ENCODE data around the gene FNDC11.

FNDC11 gene

GRCh38 chr20:63579017-63579694, 25.2 kb downstream of the FNDC11 start:
- H3K4me3 ChIP-seq (ENCODE audit: low read depth, low read length) = no peak overlapping the region
- TF ChIP-seq, protein P1, sequence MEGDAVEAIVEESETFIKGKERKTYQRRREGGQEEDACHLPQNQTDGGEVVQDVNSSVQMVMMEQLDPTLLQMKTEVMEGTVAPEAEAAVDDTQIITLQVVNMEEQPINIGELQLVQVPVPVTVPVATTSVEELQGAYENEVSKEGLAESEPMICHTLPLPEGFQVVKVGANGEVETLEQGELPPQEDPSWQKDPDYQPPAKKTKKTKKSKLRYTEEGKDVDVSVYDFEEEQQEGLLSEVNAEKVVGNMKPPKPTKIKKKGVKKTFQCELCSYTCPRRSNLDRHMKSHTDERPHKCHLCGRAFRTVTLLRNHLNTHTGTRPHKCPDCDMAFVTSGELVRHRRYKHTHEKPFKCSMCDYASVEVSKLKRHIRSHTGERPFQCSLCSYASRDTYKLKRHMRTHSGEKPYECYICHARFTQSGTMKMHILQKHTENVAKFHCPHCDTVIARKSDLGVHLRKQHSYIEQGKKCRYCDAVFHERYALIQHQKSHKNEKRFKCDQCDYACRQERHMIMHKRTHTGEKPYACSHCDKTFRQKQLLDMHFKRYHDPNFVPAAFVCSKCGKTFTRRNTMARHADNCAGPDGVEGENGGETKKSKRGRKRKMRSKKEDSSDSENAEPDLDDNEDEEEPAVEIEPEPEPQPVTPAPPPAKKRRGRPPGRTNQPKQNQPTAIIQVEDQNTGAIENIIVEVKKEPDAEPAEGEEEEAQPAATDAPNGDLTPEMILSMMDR (IDR thresholded peaks at IDR 0.05; ENCODE audit: control insufficient read depth, extremely low read depth, insufficient read depth) = no peak
- DNase-seq (ENCODE audit: low read depth) = no peak

GRCh38 chr20:63580796-63581461, 27.0 kb downstream of the FNDC11 start:
- TF ChIP-seq, protein P1 (IDR thresholded peaks at IDR 0.05; ENCODE audit: control insufficient read depth, extremely low read depth, insufficient read depth) = peak; percentile 53
- DNase-seq (ENCODE audit: low read depth) = peak; percentile 14
- H3K4me3 ChIP-seq (ENCODE audit: low read depth, low read length) = no peak overlapping the region

GRCh38 chr20:63582382-63583063, 28.6 kb downstream of the FNDC11 start:
- H3K4me3 ChIP-seq (ENCODE audit: low read depth, low read length) = no peak overlapping the region
- TF ChIP-seq, protein P1 (IDR thresholded peaks at IDR 0.05; ENCODE audit: control insufficient read depth, extremely low read depth, insufficient read depth) = no peak

DNA sequence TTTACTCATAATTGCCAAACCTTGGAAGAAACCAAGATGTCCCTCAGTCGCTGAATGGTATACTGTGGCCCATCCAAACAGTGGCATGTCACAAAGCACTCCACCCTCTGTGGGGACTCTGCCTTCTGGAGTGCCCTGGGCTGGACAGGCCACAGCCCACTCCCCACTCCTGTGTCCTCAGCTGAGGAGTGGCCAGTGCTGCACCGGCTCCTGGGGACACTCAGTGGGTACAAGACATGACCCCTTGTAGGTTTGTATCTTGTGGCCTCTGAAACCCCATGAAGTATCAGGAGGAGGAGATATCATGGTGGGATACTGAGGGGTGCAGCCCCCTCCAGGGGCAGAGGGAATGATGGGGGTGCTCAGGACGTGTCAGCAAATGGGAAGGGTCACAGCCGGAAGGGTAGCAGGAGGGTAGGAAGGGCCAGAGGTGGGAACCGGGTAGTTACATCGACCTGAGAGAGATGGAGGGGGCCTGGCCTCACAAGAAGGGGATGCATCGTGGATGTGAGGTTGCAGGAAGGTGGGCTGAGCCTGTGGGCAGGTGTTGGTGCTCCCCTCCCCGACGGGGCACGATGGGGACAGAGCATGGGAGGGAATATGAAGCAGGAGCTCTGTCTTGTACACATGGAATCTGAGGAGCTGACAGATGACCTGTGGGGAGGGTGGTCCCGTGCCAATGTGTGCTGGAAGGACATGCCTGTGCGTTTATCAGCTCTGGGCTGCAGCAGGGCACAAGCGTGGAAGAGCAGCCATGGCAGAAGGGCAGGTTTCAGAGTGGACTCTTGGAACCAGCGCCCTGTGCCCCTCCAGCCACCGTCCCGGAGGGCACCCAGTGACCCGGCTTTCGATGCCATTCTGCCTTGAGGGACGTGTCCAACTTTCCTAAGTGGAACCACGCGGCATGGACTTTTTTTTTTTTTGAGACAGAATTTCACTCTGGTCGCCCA, 31.9 kb downstream of the FNDC11 start:
- TF ChIP-seq, protein P1 (IDR thresholded peaks at IDR 0.05; ENCODE audit: control insufficient read depth, extremely low read depth, insufficient read depth) = no peak
- H3K4me3 ChIP-seq (ENCODE audit: low read depth, low read length) = no peak overlapping the region
- no peak for DNase-seq (ENCODE audit: low read depth)

More at GRCh38 chr20:63582382-63583063, 28.6 kb downstream of the FNDC11 start:
- DNase-seq (ENCODE audit: low read depth) = no peak

GRCh38 chr20:63586797-63587196, 32.8 kb downstream of the FNDC11 start:
- no peak for DNase-seq (ENCODE audit: low read depth)
- TF ChIP-seq, protein P1 (IDR thresholded peaks at IDR 0.05; ENCODE audit: control insufficient read depth, extremely low read depth, insufficient read depth) = no peak
- H3K4me3 ChIP-seq (ENCODE audit: low read depth, low read length) = no peak overlapping the region

DNA sequence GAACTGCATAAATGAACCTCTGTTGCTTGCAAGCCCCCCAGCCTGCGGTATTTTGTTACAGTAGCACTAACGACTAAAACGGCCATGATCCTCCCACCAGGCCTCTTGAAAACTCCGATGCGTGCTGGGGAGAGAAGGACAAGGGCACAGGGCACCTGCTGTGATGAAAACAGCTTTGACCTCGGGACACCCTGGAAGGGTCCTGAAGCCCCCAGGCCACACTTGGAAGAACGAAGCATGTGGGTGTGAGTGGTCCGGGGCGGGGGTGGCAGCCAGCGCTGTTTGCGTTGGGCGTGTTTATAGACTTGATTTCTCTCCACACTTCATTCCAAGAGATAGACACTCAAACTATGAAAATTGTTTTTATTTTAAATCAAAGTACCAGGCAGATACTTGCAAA, 33.3 kb downstream of the FNDC11 start:
- DNase-seq (ENCODE audit: low read depth) = no peak
- no peak overlapping the region for H3K4me3 ChIP-seq (ENCODE audit: low read depth, low read length)
- TF ChIP-seq, protein P1 (IDR thresholded peaks at IDR 0.05; ENCODE audit: control insufficient read depth, extremely low read depth, insufficient read depth) = no peak
